Neuron (in vitro differentiated cells): ENCODE data around the gene STAG1.
A peak's percentile ranks its signal among the peaks of the same experiment; 100 is the strongest.
"Not testable (repeated sequence)": the region's sequence is repeated elsewhere in the genome, so short reads cannot be mapped to it uniquely, and the experiment has no call there.

Experiments
- H2AFZ ChIP-seq: one replicate; pipeline ENCODE4 v1.6.1; 2013; ENCODE audit warnings: low read depth, mild to moderate bottlenecking, inconsistent platforms, low read length, moderate library complexity
- H3K27me3 ChIP-seq: one replicate; pipeline ENCODE4 v1.6.1; 2013; ENCODE audit warnings: low read length; ENCODE audit not compliant: insufficient read depth
- H3K36me3 ChIP-seq: one replicate; pipeline ENCODE4 v1.6.1; 2013; ENCODE audit warnings: low read length; ENCODE audit not compliant: insufficient read depth
- H3K4me1 ChIP-seq: one replicate; pipeline ENCODE4 v1.6.1; 2013; ENCODE audit warnings: low read length; ENCODE audit not compliant: insufficient read depth
- H3K4me3 ChIP-seq: 2 replicates; pipeline ENCODE4 v1.5.1; 2013; ENCODE audit warnings: mild to moderate bottlenecking, low read length, moderate library complexity
- H3K9me3 ChIP-seq: one replicate; pipeline ENCODE4 v1.6.1; 2013; ENCODE audit warnings: low read length

The STAG1 gene

DNA sequence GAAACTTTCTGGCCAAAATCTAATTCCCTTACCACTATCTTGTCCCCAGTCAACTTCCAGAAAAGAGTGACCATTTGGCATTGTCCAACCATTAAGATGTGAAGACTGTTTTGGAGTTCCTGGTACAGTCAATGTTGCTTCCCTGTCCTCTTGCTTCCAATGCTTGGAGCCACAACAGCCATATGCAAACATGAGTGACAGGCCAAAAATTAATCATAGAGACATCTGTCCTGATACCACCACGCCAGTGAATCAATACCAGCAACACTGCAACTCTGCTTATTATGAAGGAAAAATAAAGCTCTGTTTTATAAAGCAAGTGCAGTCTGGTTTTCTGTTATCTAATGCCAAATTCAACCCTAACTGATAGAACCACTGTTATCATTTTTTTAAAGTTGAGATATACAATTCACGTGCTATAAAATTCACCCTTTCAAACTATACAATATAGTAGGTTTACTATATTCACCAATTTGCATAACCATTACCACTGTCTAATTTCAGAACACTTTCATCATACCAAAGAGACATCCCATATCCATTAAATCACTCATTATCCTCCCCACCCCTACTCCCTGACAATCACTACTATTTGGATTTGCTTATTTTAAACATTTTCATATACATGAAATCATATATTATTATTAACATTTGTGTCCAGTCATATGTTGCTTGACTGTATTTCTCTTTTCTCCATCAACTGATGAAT is 76.9 kb downstream of the STAG1 start:
- Histone ChIP-seq H2AFZ (no peak overlapping the region), H3K27me3 (no peaks in the 10 kb centered on the region), H3K4me3 (no peak overlapping the region), H3K4me1 (no peaks in the 10 kb centered on the region), H3K9me3 (no peaks in the 10 kb centered on the region), H3K36me3 (peaks cover 2% of the 10 kb centered on the region)

DNA sequence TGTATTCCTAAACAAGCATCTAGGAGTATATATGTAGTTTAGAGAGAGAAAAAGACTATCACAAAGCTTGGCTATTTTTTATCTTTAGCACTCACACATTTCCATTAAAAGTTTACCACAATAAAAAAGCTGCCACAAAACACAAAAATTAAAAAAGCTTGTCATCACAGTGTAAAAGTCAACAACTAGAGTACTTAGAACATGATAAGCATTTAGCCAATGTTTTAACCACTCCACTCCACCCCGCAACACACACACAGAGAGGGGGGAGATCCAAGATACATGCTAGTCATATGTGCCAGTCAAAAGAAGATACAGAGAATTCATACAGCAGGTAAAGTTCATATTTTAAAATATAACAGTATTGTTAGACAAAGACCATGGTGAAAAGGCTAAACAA is 79.7 kb downstream of the STAG1 start:
- Histone ChIP-seq H2AFZ (no peak overlapping the region), H3K27me3 (no peaks in the 10 kb centered on the region), H3K4me1 (no peaks in the 10 kb centered on the region), H3K9me3 (no peaks in the 10 kb centered on the region), H3K36me3 (peaks cover 2% of the 10 kb centered on the region), H3K4me3 (no peak overlapping the region)

DNA sequence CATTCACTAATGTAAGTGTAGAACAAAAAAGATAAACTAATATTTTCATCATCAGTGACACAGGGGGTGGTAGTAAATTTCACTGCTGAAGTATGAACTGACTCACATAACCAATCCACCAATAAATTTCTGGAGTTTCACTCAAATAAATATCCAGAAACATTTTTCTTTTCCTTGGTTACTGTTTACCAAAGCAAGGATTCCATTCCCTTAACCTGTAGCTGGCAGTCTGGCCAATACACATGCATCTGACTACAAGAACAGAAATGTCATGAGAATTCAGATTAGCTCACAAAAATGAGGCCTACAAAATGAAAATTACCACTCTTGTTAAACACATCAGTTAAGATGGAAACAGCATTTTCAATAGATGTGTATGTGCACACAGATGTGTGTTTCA is 80.3 kb downstream of the STAG1 start:
- no peaks in the 10 kb centered on the region for H3K9me3 ChIP-seq
- no peak overlapping the region for H3K4me3 ChIP-seq
- no peaks in the 10 kb centered on the region for H3K27me3 ChIP-seq

DNA sequence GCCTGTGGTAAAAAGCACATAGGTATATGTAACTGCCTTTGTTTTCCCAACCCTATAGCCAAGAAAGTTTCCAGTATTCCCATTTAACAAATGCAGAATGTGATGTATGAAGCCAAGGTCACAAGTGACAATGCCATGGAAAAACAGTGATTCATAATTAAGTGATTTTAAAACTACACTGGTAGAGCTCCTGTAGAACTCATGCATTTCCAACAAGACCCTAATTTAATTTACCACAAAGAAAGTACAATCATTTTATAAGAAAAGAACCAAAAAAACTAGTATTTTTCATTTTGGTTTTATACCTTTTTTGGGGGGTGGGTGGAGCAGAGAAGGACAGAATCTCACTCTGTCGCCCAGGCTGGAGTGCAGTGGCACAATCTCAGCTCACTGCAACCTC is 82.0 kb downstream of the STAG1 start:
- Histone ChIP-seq H2AFZ (no peak overlapping the region), H3K4me3 (no peak overlapping the region), H3K36me3 (peaks cover 2% of the 10 kb centered on the region), H3K4me1 (no peaks in the 10 kb centered on the region), H3K27me3 (no peaks in the 10 kb centered on the region), H3K9me3 (no peaks in the 10 kb centered on the region)

More for the DNA sequence above, 80.3 kb downstream of the STAG1 start:
- Histone ChIP-seq H3K36me3 (peaks cover 2% of the 10 kb centered on the region), H3K4me1 (no peaks in the 10 kb centered on the region), H2AFZ (no peak overlapping the region)

DNA sequence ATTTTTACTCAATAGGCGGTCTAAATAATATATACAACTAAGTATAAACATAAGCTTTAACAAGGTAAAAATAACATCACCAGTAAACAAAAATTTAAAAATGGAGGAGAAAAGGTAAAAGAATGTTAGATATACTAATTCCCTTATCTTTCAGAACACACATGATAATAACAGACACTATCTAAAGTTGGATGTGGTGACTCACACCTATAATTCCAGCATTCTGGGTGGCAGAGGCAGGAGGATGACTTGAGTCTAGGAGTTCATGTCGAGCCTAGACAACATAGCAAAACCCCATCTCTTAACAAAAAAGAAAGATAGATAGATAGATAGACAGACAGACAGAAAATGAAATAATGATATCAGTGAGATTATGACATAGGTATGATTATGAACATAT is 85.1 kb downstream of the STAG1 start:
- Histone ChIP-seq H3K4me1 (no peaks in the 10 kb centered on the region), H3K9me3 (no peaks in the 10 kb centered on the region), H3K27me3 (no peaks in the 10 kb centered on the region), H2AFZ (no peak overlapping the region), H3K36me3 (peaks cover 2% of the 10 kb centered on the region), H3K4me3 (no peak overlapping the region)

DNA sequence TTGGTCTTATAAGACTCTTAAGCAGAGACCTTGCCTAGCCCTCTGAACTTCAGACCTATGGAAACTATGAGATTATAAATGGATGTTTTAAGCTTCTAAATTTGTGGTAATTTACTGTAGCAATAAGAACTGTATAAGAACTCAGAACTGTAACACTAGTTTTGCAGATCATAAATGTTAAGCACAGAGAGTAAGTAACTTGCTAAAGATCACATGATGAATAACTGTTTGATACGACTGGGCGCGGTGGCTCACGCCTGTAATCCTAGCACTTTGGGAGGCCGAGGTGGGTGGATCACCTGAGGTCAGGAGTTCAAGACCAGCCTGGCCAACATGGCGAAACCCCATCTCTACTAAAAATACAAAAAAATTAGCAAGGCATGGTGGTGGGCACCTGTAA is 85.9 kb downstream of the STAG1 start:
- H3K27me3 ChIP-seq, H3K4me3 ChIP-seq, H2AFZ ChIP-seq, H3K9me3 ChIP-seq, H3K4me1 ChIP-seq, H3K36me3 ChIP-seq: not testable (repeated sequence)

DNA sequence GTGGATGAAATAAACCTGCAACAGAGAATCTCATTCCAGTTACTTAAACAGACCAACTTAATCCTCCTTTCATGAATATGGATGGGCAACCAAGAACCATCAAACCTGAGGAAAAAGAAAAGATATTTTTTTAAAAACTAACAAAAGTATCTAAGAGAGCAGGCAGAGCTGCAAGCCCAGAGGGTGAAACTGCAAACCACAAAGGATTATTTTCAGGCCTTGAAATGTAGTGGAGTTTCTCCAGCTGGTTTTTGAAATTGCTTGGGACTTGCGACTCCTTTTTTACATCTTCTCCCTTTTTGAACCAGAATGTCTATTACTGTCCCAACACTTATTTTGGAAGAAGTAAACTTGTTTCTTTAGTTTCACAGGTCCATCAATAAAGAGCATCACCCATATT is 87.4 kb downstream of the STAG1 start:
- H3K9me3 ChIP-seq: no peaks in the 10 kb centered on the region
- H3K4me1 ChIP-seq: peaks cover 7% of the 10 kb centered on the region
- no peak overlapping the region for H3K4me3 ChIP-seq
- no peaks in the 10 kb centered on the region for H3K27me3 ChIP-seq
- no peaks in the 10 kb centered on the region for H3K36me3 ChIP-seq
- H2AFZ ChIP-seq: no peak overlapping the region

DNA sequence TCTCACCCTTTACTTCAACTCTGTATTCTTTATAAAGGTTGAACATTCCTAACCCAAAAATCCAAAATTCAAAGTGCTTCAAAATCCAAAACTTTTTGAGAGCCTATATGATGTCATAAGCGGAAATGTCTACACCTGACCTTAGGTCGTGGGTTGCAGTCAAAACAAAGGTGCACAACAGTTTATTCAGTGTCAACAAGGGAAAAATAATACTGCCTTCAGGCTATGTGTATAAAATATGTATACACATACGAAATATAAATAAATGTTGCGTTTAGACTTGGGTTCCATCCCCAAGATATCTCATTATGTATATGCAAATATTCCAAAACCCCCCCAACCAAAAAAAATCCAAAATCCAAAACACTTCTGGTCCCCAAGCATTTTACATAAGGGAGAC is 90.9 kb downstream of the STAG1 start:
- H3K4me1 ChIP-seq: peaks cover 27% of the 10 kb centered on the region
- H2AFZ ChIP-seq: no peak overlapping the region
- no peaks in the 10 kb centered on the region for H3K9me3 ChIP-seq
- H3K36me3 ChIP-seq: no peaks in the 10 kb centered on the region
- H3K4me3 ChIP-seq: no peak overlapping the region
- H3K27me3 ChIP-seq: no peaks in the 10 kb centered on the region

DNA sequence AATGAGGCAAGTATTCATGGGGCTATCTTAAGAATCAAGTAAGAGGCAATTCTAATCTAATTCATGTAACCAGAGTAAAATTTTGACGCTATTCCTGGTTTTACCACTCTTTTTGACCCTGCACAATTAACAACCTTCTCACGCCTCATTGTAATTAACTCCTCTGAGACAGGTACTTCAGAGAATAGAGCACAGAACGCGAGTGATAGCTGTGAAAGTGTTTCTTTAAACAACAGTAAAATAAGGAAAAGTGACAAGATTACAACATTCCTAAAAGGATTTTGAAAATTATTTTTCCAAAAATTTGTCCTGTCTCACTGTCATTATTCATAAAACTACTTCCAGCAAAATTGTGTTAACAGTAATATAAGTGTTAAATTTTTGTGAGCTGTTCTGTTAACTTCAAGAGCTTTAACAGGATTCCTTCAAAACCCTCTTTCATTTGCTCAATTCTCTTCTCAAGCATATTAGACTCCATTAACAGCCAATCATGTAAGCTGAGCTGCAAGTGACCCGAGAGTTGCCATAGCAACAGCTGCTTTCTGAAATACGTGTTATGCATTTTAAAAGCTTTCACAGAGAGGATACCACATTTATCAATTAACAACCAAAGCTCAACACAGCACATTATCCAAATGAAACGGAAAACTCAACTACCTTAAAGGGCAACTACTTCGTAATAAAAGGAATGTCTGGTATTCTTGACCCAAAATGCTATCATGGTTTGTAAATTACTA is 93.1 kb downstream of the STAG1 start:
- H3K27me3 ChIP-seq: no peaks in the 10 kb centered on the region
- peak overlapping the region; percentile 39 for H3K4me3 ChIP-seq
- H3K9me3 ChIP-seq: peaks cover 5% of the 10 kb centered on the region
- H3K36me3 ChIP-seq: no peaks in the 10 kb centered on the region
- H3K4me1 ChIP-seq: peaks cover 27% of the 10 kb centered on the region
- peak overlapping the region; percentile 71 for H2AFZ ChIP-seq

DNA sequence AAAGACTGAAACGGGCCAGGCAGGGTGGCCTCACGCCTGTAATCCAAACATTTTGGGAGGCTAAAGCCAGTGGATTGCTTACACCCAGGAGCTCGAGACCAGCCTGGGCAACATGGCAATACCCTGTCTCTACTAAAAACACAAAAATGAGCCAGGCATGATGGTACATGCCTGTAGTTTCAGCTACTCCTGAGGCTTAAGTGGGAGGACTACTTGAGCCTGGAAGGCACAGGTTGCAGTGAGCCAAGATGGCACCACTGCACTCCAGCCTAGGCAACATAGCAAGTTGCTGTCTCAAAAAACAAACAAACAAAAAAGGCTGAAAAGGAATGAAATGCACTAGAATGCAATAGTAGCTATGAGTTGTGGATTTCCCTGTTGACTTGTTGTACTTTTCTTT is 94.7 kb downstream of the STAG1 start:
- H3K4me3 ChIP-seq: no peak overlapping the region

DNA sequence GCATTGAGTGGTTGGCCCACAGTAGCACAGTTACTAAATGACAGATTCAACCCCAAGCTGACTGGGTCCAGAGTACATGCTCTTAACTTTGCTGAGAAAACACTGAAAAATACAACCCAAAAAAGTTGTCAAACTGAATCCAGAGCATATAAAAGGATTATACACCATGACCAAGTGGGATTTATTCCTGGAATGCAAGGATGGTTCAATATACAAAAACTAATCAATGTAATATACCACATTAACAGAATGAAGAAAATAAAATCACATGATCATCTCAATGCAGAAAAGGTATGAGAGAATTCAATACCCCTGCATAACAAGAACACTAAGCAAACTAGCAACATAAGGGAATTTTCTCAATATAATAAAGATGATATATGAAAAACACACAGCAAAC is 98.5 kb downstream of the STAG1 start:
- no peak overlapping the region for H2AFZ ChIP-seq
- H3K9me3 ChIP-seq: peaks cover 8% of the 10 kb centered on the region
- no peaks in the 10 kb centered on the region for H3K36me3 ChIP-seq
- peaks cover 11% of the 10 kb centered on the region for H3K4me1 ChIP-seq
- no peak overlapping the region for H3K4me3 ChIP-seq
- H3K27me3 ChIP-seq: no peaks in the 10 kb centered on the region

More for the DNA sequence above, 94.7 kb downstream of the STAG1 start:
- peaks cover 27% of the 10 kb centered on the region for H3K4me1 ChIP-seq
- no peaks in the 10 kb centered on the region for H3K27me3 ChIP-seq
- no peaks in the 10 kb centered on the region for H3K36me3 ChIP-seq
- H2AFZ ChIP-seq: no peak overlapping the region
- peaks cover 8% of the 10 kb centered on the region for H3K9me3 ChIP-seq

DNA sequence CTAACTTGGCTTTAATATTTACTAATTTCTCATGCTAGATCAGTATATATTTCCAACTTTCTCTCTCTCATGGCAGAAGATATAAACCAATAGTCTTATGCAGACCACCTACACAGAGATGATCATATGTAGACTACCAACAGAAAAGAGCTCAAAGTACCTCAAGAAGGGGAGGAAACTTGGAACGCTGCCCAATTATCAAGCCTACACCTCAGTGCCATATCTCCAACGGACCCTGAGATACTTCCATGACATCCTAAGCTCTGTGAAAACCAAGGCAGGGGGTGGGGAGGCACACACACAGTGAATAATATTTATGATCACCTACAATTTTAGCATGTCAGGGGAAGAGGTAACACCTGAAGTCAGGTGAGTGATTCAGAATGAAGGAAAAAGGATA is 100.6 kb downstream of the STAG1 start:
- H3K4me3 ChIP-seq: no peak overlapping the region
- H3K9me3 ChIP-seq: peaks cover 8% of the 10 kb centered on the region
- no peaks in the 10 kb centered on the region for H3K27me3 ChIP-seq
- no peaks in the 10 kb centered on the region for H3K4me1 ChIP-seq
- no peaks in the 10 kb centered on the region for H3K36me3 ChIP-seq
- H2AFZ ChIP-seq: no peak overlapping the region

DNA sequence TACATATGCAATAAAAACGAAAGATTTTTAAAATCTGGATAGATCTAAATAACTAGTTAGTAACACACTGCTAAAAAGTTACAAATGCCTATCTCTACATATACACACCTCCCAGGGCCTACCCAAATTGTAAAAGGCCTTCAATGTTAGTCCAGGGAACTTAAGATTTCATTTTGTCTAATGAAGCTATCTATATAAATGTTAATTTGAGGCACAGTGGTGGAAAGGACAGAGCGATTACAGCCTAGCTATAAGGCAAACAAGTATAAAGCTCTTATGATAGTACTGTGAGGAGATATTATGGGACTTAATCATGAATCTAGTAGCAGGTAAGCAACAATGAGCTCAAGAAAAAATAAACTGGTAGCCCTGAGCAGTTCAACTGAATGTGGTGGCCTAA is 101.7 kb downstream of the STAG1 start:
- H3K27me3 ChIP-seq: no peaks in the 10 kb centered on the region
- no peaks in the 10 kb centered on the region for H3K4me1 ChIP-seq
- H3K4me3 ChIP-seq: no peak overlapping the region
- no peak overlapping the region for H2AFZ ChIP-seq
- H3K9me3 ChIP-seq: peaks cover 8% of the 10 kb centered on the region
- no peaks in the 10 kb centered on the region for H3K36me3 ChIP-seq
